Measurements from ENCODE around the gene GATM.

- TF ChIP-seq POLR2A (IDR thresholded peaks at IDR 0.05) (no peak), CTCF (IDR thresholded peaks at IDR 0.05) (no peak), EP300 (IDR thresholded peaks at IDR 0.05) (no peak)
Measured at GRCh38 chr15:45395943-45396342, 17.6 kb upstream of the GATM start.
